ENCODE data around the gene TRAF5. TPM values are rescaled to one million over a fixed set of nuclear protein-coding genes. Genes with fewer than 3 reads are reported as not detected.

Gene TRAF5
- total RNA-seq, 1 experiment from 2014 or later, result 22.2 TPM

- no peak for ATAC-seq
- CTCF ChIA-PET, result no interaction called here
- no peaks in the 10 kb centered on the region for H3K9me3 Mint-ChIP-seq
- H3K4me1 Mint-ChIP-seq, result peaks cover 23% of the 10 kb centered on the region
- no peak for DNase-seq (ENCODE audit: low spot score)
- POLR2A ChIA-PET, result interaction anchor here (0.7 kb wide), 1 partner anchor 119 kb away, joined by 4 read pairs; no protein-coding TSS in a partner anchor
- no peak overlapping the region for H3K27ac Mint-ChIP-seq
- H3K4me3 Mint-ChIP-seq, result no peak overlapping the region
- no peaks in the 10 kb centered on the region for H3K27me3 Mint-ChIP-seq (ENCODE audit: low read depth)
- no peak for TF ChIP-seq ZNF219 (CRISPR knock-in tag; IDR thresholded peaks at IDR 0.05; ENCODE audit: borderline replicate concordance)
- no peak for TF ChIP-seq ZNF281 (CRISPR knock-in tag; IDR thresholded peaks at IDR 0.05)
- TF ChIP-seq JUN (CRISPR knock-in tag; IDR thresholded peaks at IDR 0.05), result no peak
- no peak for TF ChIP-seq MLX (CRISPR knock-in tag; IDR thresholded peaks at IDR 0.05)
- TF ChIP-seq ATF3 (CRISPR knock-in tag; conservative IDR thresholded peaks at IDR 0.05), result no peak
- no peak for TF ChIP-seq TEAD4 (CRISPR knock-in tag; IDR thresholded peaks at IDR 0.05)
- TF ChIP-seq ZNF263 (CRISPR knock-in tag; IDR thresholded peaks at IDR 0.05; ENCODE audit: low read depth), result no peak
- peaks cover 13% of the 10 kb centered on the region for H3K36me3 Mint-ChIP-seq
These were observed 44.9 kb downstream of the TRAF5 start for GRCh38 chr1:211371406-211372105.

- Mint-ChIP-seq H3K9me3 (no peaks in the 10 kb centered on the region), H3K36me3 (peaks cover 13% of the 10 kb centered on the region), H3K27me3 (ENCODE audit: low read depth) (no peaks in the 10 kb centered on the region), H3K4me3 (no peak overlapping the region), H3K27ac (no peak overlapping the region), H3K4me1 (peaks cover 32% of the 10 kb centered on the region)
- no peak for TF ChIP-seq TEAD4 (CRISPR knock-in tag; IDR thresholded peaks at IDR 0.05)
- no peak for TF ChIP-seq ZNF425 (CRISPR knock-in tag; conservative IDR thresholded peaks at IDR 0.05)
- no peak for TF ChIP-seq ZMAT4 (CRISPR knock-in tag; IDR thresholded peaks at IDR 0.05)
- no peak for TF ChIP-seq ZSCAN18 (CRISPR knock-in tag; IDR thresholded peaks at IDR 0.05)
- TF ChIP-seq ATF1 (CRISPR knock-in tag; IDR thresholded peaks at IDR 0.05), result no peak
- no peak for TF ChIP-seq JAZF1 (CRISPR knock-in tag; IDR thresholded peaks at IDR 0.05)
- no peak for TF ChIP-seq SP1 (CRISPR knock-in tag; conservative IDR thresholded peaks at IDR 0.05)
- no peak for ATAC-seq
- CTCF ChIA-PET, result no interaction called here
- no peak for DNase-seq (ENCODE audit: low spot score)
- POLR2A ChIA-PET, result interaction anchor here (0.7 kb wide), 1 partner anchor 118 kb away, joined by 4 read pairs; no protein-coding TSS in a partner anchor
These were observed 45.8 kb downstream of the TRAF5 start for GRCh38 chr1:211372463-211372862.
